ENCODE data around the gene TMEM119.
"Not testable (repeated sequence)": the region's sequence is repeated elsewhere in the genome, so short reads cannot be mapped to it uniquely, and the experiment has no call there.

The TMEM119 gene

DNA sequence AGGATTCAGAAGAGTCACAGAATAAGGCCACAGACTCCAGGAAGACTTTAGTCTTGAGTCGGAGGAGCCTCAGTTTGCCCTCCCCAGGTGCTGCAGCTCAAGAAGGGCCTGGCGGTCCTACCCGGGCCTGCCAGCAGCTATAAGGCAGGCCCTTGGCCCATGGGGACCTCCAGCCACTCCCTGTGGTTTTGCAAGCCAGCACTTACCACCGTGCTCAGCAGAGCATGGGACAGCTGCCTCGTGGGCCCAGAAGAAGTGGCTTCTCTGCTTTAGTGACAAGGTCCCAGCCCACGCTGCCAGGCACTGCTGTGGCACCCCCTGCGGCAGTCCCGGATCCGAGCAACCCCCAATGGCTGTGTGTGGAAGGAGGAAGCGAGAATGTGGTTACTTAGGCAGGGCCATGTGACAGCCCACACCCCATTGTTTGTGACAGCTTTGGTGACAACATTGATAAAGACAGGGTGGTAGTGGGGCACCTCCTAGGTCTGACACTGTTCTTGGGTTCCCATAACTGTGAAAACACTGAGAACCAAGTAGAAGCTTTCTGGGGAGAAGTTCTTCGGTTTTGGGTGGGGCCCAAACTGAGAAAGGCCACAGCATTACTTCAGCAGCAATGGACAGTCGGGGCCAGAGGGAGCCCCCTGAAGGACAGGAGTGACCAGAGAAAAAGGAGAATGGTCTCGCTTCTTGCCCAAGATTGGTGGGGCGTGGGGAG, 35.8 kb upstream of the TMEM119 start, which contains the start of gene SELPLG:
Gene SELPLG, minus strand, starts transcription at position 361 of the 715 bp plus-strand sequence. CDS start 9,587 bp downstream, outside the sequence.
- H3K36me3 ChIP-seq (ENCODE audit: control insufficient read depth, insufficient read depth, low read length): no peaks in the 10 kb centered on the region
- H3K9me3 ChIP-seq (ENCODE audit: control insufficient read depth, insufficient read depth, low read length): no peaks in the 10 kb centered on the region
- no peak within 1 kb of the TSS for H3K4me3 ChIP-seq (ENCODE audit: low read length)
- H3K27me3 ChIP-seq (ENCODE audit: control insufficient read depth, insufficient read depth, low read length): no peaks in the 10 kb centered on the region
- peaks cover 8% of the 10 kb centered on the region for H3K4me1 ChIP-seq (ENCODE audit: control insufficient read depth, insufficient read depth, low read length)
- no peak for DNase-seq (ENCODE audit: low read depth, low spot score)
- no peak within 1 kb of the TSS for H3K27ac ChIP-seq (ENCODE audit: low read length)
- WGBS (ENCODE audit: insufficient coverage, insufficient read length): no CpG with 5 or more reads among the region's 14 CpGs

DNA sequence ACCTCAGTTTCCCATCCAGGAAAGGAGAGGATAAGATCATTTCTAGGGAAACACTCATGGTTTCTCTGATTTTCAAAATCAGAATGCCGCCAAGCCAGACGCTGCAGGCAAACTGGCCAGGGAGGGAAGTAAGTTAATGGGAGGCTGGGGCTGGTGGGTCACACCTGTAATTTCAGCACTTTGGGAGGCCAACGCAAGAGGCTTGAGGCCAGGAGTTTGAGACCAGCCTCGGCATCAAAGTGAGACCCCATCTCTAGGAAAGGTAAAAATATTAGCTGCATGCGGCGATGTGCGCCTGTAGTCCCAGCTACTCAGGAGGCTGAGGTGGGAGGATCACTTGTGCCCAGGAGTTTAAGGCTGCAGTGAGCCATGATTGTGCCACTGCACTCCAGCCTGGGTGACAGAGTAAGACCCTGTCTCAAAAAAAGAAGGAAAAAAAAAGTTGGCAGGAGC, 35.2 kb upstream of the TMEM119 start:
- no peaks in the 10 kb centered on the region for H3K36me3 ChIP-seq (ENCODE audit: control insufficient read depth, insufficient read depth, low read length)
- H3K9me3 ChIP-seq (ENCODE audit: control insufficient read depth, insufficient read depth, low read length): no peaks in the 10 kb centered on the region
- no peak overlapping the region for H3K27ac ChIP-seq (ENCODE audit: low read length)
- no peaks in the 10 kb centered on the region for H3K27me3 ChIP-seq (ENCODE audit: control insufficient read depth, insufficient read depth, low read length)
- no CpG with 5 or more reads among the region's 7 CpGs for WGBS (ENCODE audit: insufficient coverage, insufficient read length)
- DNase-seq (ENCODE audit: low read depth, low spot score): no peak
- no peak overlapping the region for H3K4me3 ChIP-seq (ENCODE audit: low read length)
- peaks cover 6% of the 10 kb centered on the region for H3K4me1 ChIP-seq (ENCODE audit: control insufficient read depth, insufficient read depth, low read length)

DNA sequence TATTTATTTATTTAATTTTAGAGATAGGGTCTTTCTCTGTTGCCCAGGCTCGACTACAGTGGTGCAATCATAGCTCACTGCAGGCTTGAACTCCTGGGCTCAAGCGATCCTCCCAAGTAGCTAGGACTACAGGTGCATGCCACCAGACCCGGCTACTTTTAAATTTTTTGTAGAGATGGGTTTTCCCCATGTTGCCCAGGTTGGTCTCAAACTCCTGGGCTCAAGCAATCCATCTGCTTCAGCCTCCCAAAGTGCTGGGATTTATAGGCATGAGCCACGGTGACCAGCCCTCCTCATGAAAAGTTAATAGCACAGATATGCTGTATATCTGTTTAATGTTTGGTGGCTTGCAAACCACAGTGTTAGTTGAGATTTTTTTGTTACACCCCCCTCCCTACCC, 33.4 kb upstream of the TMEM119 start:
- H3K27ac ChIP-seq (ENCODE audit: low read length); H3K27me3 ChIP-seq (ENCODE audit: control insufficient read depth, insufficient read depth, low read length); H3K36me3 ChIP-seq (ENCODE audit: control insufficient read depth, insufficient read depth, low read length); DNase-seq (ENCODE audit: low read depth, low spot score); H3K9me3 ChIP-seq (ENCODE audit: control insufficient read depth, insufficient read depth, low read length); H3K4me1 ChIP-seq (ENCODE audit: control insufficient read depth, insufficient read depth, low read length); H3K4me3 ChIP-seq (ENCODE audit: low read length): not testable (repeated sequence)
- WGBS (ENCODE audit: insufficient coverage, insufficient read length): no CpG with 5 or more reads among the region's 4 CpGs

DNA sequence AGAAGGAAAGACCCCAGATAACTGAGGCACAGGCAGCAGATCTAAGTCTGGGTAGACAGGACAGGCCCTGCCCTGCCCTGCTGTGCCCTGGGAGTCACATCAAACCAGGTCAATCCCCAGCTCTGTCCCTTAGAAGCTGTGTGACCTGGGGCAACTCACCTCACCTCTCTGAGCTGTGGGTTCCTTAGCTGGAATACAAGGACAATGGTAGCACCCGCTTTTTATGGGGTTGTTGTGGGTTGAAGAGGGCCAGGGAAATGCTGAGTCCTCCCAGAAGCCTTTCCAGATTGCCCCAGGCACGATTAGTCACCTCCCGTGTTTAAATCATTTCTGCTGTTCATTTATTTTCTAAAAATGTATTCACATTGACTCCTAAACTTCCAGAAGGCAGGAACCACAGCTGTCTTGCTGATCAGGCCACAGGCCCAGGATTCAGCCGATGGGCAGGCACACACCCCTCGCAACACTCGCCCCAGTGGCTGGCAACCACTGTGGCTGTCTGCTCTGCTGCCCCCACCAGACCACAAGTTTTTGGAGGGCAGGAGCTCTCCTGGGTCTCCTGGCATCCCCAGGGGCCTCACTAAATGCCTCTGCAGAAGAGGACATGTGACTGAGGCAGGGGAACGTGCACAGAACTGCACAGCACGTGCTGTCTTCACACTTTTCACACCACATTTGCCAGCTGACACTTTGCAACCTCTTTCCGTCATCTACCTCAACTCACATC, 32.8 kb upstream of the TMEM119 start:
- Histone ChIP-seq H3K36me3 (ENCODE audit: control insufficient read depth, insufficient read depth, low read length) (no peaks in the 10 kb centered on the region), H3K27me3 (ENCODE audit: control insufficient read depth, insufficient read depth, low read length) (no peaks in the 10 kb centered on the region), H3K4me3 (ENCODE audit: low read length) (no peak overlapping the region), H3K9me3 (ENCODE audit: control insufficient read depth, insufficient read depth, low read length) (no peaks in the 10 kb centered on the region), H3K27ac (ENCODE audit: low read length) (no peak overlapping the region), H3K4me1 (ENCODE audit: control insufficient read depth, insufficient read depth, low read length) (peaks cover 4% of the 10 kb centered on the region; the same call in 1 of the 2 replicates)
- no CpG with 5 or more reads among the region's 9 CpGs for WGBS (ENCODE audit: insufficient coverage, insufficient read length)
- no peak for DNase-seq (ENCODE audit: low read depth, low spot score)

DNA sequence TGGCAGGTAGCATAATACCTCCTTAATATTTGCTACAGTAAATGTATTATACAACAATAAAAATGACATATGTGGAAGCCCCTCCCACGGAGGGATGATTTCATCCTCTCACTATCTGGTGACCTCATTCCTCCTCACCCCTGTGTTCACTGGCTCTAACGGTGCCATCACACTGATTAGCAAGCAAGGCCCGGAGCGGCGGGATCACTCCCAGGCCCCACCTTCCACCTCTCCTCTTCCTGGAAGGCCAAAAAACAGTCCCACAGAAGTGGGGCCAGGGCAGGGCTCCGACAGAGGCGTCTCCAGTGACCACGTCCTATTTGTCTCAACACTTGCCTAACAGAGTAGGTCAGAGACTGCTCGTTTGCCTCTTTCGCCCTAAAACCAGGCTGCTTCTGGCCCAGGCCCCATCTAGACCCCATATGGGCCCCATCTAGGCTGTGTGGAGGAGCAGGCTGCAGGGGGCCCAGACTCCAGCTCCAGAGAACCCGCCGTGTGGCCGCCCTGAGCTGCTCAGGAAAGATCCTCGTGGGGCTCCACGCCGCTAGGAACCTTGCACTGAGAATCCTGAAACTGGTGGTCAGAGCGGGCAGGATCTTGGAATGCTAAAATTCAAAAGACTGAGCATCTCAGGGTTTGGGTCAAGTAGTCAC, 32.1 kb upstream of the TMEM119 start:
- H3K4me1 ChIP-seq (ENCODE audit: control insufficient read depth, insufficient read depth, low read length): peaks cover 8% of the 10 kb centered on the region
- H3K9me3 ChIP-seq (ENCODE audit: control insufficient read depth, insufficient read depth, low read length): no peaks in the 10 kb centered on the region
- H3K27me3 ChIP-seq (ENCODE audit: control insufficient read depth, insufficient read depth, low read length): no peaks in the 10 kb centered on the region
- no peaks in the 10 kb centered on the region for H3K36me3 ChIP-seq (ENCODE audit: control insufficient read depth, insufficient read depth, low read length)
- H3K4me3 ChIP-seq (ENCODE audit: low read length): no peak overlapping the region
- no peak for DNase-seq (ENCODE audit: low read depth, low spot score)
- WGBS (ENCODE audit: insufficient coverage, insufficient read length): no CpG with 5 or more reads among the region's 17 CpGs
- H3K27ac ChIP-seq (ENCODE audit: low read length): no peak overlapping the region

DNA sequence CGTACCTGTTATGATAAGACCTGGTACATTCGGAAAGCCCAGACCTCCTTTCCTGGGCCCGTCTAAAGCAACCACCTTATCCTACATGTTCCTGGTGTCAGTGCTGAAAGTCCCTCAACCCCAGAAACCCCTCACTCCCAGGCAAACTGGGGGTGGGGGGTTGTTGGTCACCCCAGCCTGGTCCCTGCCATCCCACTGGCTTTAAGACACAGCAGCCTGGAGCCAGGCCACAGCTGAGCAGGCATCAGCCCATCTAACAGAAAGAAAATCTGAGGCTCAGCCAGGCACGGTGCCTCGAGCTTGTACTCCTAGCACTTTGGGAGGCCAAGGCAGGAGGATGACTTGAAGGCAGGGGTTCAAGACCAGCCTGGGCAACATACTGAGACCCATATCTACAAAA, 31.3 kb upstream of the TMEM119 start:
- no peaks in the 10 kb centered on the region for H3K36me3 ChIP-seq (ENCODE audit: control insufficient read depth, insufficient read depth, low read length)

DNA sequence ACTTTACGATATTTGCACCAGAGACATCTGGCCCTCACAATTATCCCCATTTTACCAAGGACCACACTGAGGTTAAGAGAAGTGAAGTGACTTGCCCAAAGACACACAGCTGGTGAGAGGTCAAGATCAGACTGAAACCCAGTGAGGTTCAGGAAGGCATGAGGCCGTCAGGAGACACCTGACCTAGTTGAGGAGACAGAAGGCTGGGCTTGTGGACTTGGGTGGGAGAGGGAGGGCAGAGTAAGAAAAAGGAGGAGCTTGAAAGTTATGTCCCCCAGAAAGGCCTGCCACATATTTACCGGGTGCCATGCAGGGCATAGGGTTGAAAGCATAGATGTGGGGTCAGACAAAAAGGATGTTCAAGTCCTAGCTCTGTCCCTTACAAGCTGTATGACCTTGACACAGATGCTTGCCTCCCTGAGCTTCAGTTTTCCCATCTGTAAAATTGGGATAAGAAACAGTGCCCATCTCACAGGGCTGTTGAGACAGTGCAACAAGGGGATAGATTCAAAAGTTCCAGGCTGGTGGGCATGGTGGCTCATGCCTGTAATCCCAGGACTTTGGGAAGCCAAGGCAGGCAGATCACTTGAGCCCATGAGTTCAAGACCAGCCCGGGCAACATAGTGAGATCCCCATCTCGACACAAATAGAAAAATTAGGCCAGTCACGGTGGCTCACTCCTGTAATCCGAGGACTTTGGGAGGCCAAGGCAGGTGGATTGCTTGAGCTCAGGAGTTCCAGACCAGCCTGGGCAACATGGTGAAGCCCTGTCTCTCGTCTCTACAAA, 29.4 kb upstream of the TMEM119 start:
- WGBS (ENCODE audit: insufficient coverage, insufficient read length): 100% methylated on average over 1 of the region's 8 CpGs
- DNase-seq (ENCODE audit: low read depth, low spot score): no peak
- no peak overlapping the region for H3K27ac ChIP-seq (ENCODE audit: low read length)
- no peak overlapping the region for H3K4me3 ChIP-seq (ENCODE audit: low read length)
- H3K27me3 ChIP-seq (ENCODE audit: control insufficient read depth, insufficient read depth, low read length): no peaks in the 10 kb centered on the region
- H3K9me3 ChIP-seq (ENCODE audit: control insufficient read depth, insufficient read depth, low read length): no peaks in the 10 kb centered on the region
- H3K36me3 ChIP-seq (ENCODE audit: control insufficient read depth, insufficient read depth, low read length): no peaks in the 10 kb centered on the region
- peaks cover 3% of the 10 kb centered on the region for H3K4me1 ChIP-seq (ENCODE audit: control insufficient read depth, insufficient read depth, low read length)

More for the DNA sequence above, 31.3 kb upstream of the TMEM119 start:
- Histone ChIP-seq H3K4me3 (ENCODE audit: low read length) (no peak overlapping the region), H3K27ac (ENCODE audit: low read length) (no peak overlapping the region), H3K4me1 (ENCODE audit: control insufficient read depth, insufficient read depth, low read length) (peaks cover 6% of the 10 kb centered on the region), H3K27me3 (ENCODE audit: control insufficient read depth, insufficient read depth, low read length) (no peaks in the 10 kb centered on the region), H3K9me3 (ENCODE audit: control insufficient read depth, insufficient read depth, low read length) (no peaks in the 10 kb centered on the region)
- DNase-seq (ENCODE audit: low read depth, low spot score): no peak
- no CpG with 5 or more reads among the region's 5 CpGs for WGBS (ENCODE audit: insufficient coverage, insufficient read length)

DNA sequence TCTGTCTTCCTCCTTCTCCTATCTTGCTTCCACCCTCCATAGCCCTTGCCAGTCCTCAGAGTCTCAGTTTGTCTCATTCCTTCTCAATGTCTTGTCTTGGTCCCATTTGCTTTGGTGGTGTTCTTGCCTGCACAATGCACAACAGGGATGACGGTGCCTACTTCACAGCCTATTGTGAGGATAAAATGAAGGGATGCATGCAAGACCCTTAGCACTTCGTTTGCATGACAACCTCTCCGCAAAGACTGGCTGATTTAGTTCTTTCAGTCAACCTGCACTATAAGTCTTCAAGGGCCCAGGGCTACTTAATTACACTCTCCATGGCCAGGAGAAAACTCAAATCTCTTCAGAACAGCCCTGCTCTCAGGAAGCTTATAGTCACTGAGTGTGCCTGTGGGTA, 27.3 kb upstream of the TMEM119 start:
- no peaks in the 10 kb centered on the region for H3K9me3 ChIP-seq (ENCODE audit: control insufficient read depth, insufficient read depth, low read length)
- no peaks in the 10 kb centered on the region for H3K27me3 ChIP-seq (ENCODE audit: control insufficient read depth, insufficient read depth, low read length)
- DNase-seq (ENCODE audit: low read depth, low spot score): no peak
- no CpG with 5 or more reads among the region's 3 CpGs for WGBS (ENCODE audit: insufficient coverage, insufficient read length)
- no peak overlapping the region for H3K27ac ChIP-seq (ENCODE audit: low read length)
- no peaks in the 10 kb centered on the region for H3K36me3 ChIP-seq (ENCODE audit: control insufficient read depth, insufficient read depth, low read length)
- peaks cover 3% of the 10 kb centered on the region for H3K4me1 ChIP-seq (ENCODE audit: control insufficient read depth, insufficient read depth, low read length)
- H3K4me3 ChIP-seq (ENCODE audit: low read length): no peak overlapping the region

DNA sequence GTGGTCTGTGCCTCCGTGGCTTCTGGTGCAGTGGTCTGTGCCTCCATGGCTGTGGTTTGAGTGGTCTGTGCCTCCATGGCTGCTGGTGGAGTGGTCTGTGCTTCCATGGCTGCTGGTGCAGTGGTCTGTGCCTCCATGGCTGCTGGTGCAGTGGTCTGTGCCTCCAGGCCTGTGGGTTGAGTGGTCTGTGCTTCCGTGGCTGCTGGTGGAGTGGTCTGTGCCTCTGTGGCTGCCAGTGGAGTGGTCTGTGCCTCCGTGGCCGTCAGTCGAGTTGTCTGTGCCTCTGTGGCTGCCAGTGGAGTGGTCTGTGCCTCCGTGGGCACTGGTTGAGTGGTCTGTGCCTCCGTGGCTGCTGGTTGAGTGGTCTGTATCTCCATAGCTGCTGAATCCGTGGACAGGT, 25.7 kb upstream of the TMEM119 start:
- Histone ChIP-seq H3K4me3 (ENCODE audit: low read length) (no peak overlapping the region), H3K36me3 (ENCODE audit: control insufficient read depth, insufficient read depth, low read length) (no peaks in the 10 kb centered on the region), H3K4me1 (ENCODE audit: control insufficient read depth, insufficient read depth, low read length) (peaks cover 3% of the 10 kb centered on the region), H3K9me3 (ENCODE audit: control insufficient read depth, insufficient read depth, low read length) (no peaks in the 10 kb centered on the region), H3K27me3 (ENCODE audit: control insufficient read depth, insufficient read depth, low read length) (no peaks in the 10 kb centered on the region), H3K27ac (ENCODE audit: low read length) (no peak overlapping the region)
- DNase-seq (ENCODE audit: low read depth, low spot score): no peak
- WGBS (ENCODE audit: insufficient coverage, insufficient read length): no CpG with 5 or more reads among the region's 8 CpGs

DNA sequence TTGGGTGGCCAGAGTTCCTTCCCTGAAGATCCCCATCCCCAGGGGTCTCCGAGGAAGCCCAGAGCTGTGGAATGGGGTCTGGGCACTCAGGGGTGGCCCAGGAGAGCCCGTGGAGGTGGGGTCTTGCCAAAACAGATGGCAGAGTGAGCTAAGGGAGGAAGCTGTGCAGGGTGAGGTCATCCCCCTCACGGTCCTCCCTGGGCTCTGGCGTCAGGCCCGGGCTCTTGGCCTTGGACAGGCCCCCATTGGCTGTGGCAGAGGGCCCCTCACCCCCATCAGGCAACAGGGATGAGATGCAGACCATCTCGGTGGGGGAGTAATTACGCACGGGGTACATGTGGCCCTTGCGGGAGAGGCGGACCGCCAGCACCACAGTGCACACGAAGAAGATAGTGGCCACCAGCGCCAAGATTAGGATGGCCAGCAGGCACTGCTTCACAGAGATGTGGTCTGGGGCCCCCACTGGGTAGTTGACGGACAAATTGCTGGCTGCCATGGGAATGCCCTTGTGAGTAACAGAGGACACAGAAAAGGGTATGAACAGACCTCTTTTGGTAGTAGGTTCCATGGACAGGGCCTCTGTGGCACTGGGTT, 25.1 kb upstream of the TMEM119 start:
- Histone ChIP-seq H3K4me3 (ENCODE audit: low read length) (no peak overlapping the region), H3K27me3 (ENCODE audit: control insufficient read depth, insufficient read depth, low read length) (no peaks in the 10 kb centered on the region), H3K4me1 (ENCODE audit: control insufficient read depth, insufficient read depth, low read length) (peaks cover 3% of the 10 kb centered on the region), H3K27ac (ENCODE audit: low read length) (no peak overlapping the region), H3K36me3 (ENCODE audit: control insufficient read depth, insufficient read depth, low read length) (no peaks in the 10 kb centered on the region), H3K9me3 (ENCODE audit: control insufficient read depth, insufficient read depth, low read length) (no peaks in the 10 kb centered on the region)
- DNase-seq (ENCODE audit: low read depth, low spot score): no peak
- WGBS (ENCODE audit: insufficient coverage, insufficient read length): no CpG with 5 or more reads among the region's 14 CpGs
